Activated B cell treated with CpG ODN at 0.5 μM for 24 hours (primary cell): ENCODE measurements around the gene LPAR2. TPM values are rescaled to one million over a fixed set of nuclear protein-coding genes. Genes with fewer than 3 reads are reported as not detected.

Source experiments
- ATAC-seq: fragments of 200-7000 bp; cut with Tn5 transposase; one replicate; pipeline ENCODE4 v1.10.0; 2021; ENCODE audit warnings: low read depth, mild to moderate bottlenecking, moderate library complexity
- CTCF ChIA-PET: fragments of 350-600 bp; sonication (Branson Sonifier 250); formaldehyde crosslinking; loops from one replicate; lab custom pipeline; 2021; ENCODE audit warnings: antibody characterized with exemption; lab: Charles Lee
- POLR2A ChIA-PET: fragments of 350-600 bp; sonication (Branson Sonifier 250); formaldehyde crosslinking; loops from one replicate; lab custom pipeline; 2021; ENCODE audit warnings: antibody characterized with exemption; lab: Charles Lee
- DNase-seq: peaks from one replicate; pipeline ENCODE4 v3.0.0; 2022
- H3K27ac Mint-ChIP-seq: one replicate; pipeline ENCODE4 v1.8.0; 2020; ENCODE audit warnings: mixed read lengths
- H3K27me3 Mint-ChIP-seq: one replicate; pipeline ENCODE4 v1.8.0; 2021; ENCODE audit warnings: mixed read lengths
- H3K36me3 Mint-ChIP-seq: one replicate; pipeline ENCODE4 v1.8.0; 2021; ENCODE audit warnings: low read depth, mixed read lengths
- H3K4me1 Mint-ChIP-seq: one replicate; pipeline ENCODE4 v1.8.0; 2021; ENCODE audit warnings: mixed read lengths
- H3K4me3 Mint-ChIP-seq: one replicate; pipeline ENCODE4 v1.8.0; 2020; ENCODE audit warnings: mild to moderate bottlenecking, mixed read lengths
- H3K9me3 Mint-ChIP-seq: one replicate; pipeline ENCODE4 v1.8.0; 2020; ENCODE audit warnings: mixed read lengths
- intact Hi-C: fragments of 100-400 bp; cut with micrococcal nuclease; formaldehyde crosslinking; loops from one replicate; pipeline ENCODE4 v1.15.1; 2024
- total RNA-seq: library from RNA; stranded (reverse); gene quantifications from 2 replicates; pipeline ENCODE4 v1.2.3, GENCODE V29; 2022
- TF ChIP-seq, protein P1 (sequence below): fragments of 200-600 bp; IDR thresholded peaks from one replicate; pipeline ENCODE4 v1.8.0; 2022; ENCODE audit warnings: antibody characterized with exemption, mild to moderate bottlenecking

Gene LPAR2
- total RNA-seq, 1 donor from 2014 or later: 33.7 TPM

- H3K4me3 Mint-ChIP-seq: no peak overlapping the region
- peaks cover 72% of the 10 kb centered on the region for H3K36me3 Mint-ChIP-seq
- DNase-seq: no peak
- TF ChIP-seq, protein P1, sequence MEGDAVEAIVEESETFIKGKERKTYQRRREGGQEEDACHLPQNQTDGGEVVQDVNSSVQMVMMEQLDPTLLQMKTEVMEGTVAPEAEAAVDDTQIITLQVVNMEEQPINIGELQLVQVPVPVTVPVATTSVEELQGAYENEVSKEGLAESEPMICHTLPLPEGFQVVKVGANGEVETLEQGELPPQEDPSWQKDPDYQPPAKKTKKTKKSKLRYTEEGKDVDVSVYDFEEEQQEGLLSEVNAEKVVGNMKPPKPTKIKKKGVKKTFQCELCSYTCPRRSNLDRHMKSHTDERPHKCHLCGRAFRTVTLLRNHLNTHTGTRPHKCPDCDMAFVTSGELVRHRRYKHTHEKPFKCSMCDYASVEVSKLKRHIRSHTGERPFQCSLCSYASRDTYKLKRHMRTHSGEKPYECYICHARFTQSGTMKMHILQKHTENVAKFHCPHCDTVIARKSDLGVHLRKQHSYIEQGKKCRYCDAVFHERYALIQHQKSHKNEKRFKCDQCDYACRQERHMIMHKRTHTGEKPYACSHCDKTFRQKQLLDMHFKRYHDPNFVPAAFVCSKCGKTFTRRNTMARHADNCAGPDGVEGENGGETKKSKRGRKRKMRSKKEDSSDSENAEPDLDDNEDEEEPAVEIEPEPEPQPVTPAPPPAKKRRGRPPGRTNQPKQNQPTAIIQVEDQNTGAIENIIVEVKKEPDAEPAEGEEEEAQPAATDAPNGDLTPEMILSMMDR: no peak
- no peak overlapping the region for H3K27ac Mint-ChIP-seq
- CTCF ChIA-PET: interaction anchor here (1.0 to 1.3 kb wide), 2 partner anchors 10 to 101 kb away, joined by 3 to 5 read pairs; partner anchors contain the start of gene GMIP
- POLR2A ChIA-PET: interaction anchor here (0.5 to 1.0 kb wide), 3 partner anchors 19 to 452 kb away, joined by 3 to 4 read pairs (median 3); no protein-coding TSS in a partner anchor
- peaks cover 8% of the 10 kb centered on the region for H3K4me1 Mint-ChIP-seq
- intact Hi-C loops: no loop called here
- no peak for ATAC-seq
- no peaks in the 10 kb centered on the region for H3K9me3 Mint-ChIP-seq
- no peaks in the 10 kb centered on the region for H3K27me3 Mint-ChIP-seq
Observed at GRCh38 chr19:19633711-19634515, 5.9 kb upstream of the LPAR2 start.

- TF ChIP-seq, protein P1: no peak
- Mint-ChIP-seq H3K36me3 (peaks cover 69% of the 10 kb centered on the region), H3K27me3 (no peaks in the 10 kb centered on the region), H3K9me3 (no peaks in the 10 kb centered on the region), H3K27ac (no peak overlapping the region), H3K4me1 (peaks cover 11% of the 10 kb centered on the region), H3K4me3 (no peak overlapping the region)
- CTCF ChIA-PET: interaction anchor here (1.3 kb wide), 1 partner anchor 11 kb away, joined by 5 read pairs; the partner anchor contains the start of gene GMIP
- POLR2A ChIA-PET: no interaction called here
- intact Hi-C loops: no loop called here
- DNase-seq (no peak), ATAC-seq (no peak)
Observed at GRCh38 chr19:19632661-19633060, 4.6 kb upstream of the LPAR2 start.

- intact Hi-C loops: no loop called here
- TF ChIP-seq, protein P1: no peak
- Mint-ChIP-seq H3K9me3 (no peaks in the 10 kb centered on the region), H3K4me3 (no peak overlapping the region), H3K27ac (no peak overlapping the region), H3K4me1 (peaks cover 23% of the 10 kb centered on the region), H3K27me3 (no peaks in the 10 kb centered on the region), H3K36me3 (peaks cover 66% of the 10 kb centered on the region)
- POLR2A ChIA-PET: interaction anchor here (0.6 to 1.3 kb wide), 3 partner anchors 12 to 37 kb away, joined by 3 to 4 read pairs (median 4); partner anchors contain the start of genes PBX4 and ZNF101
- ATAC-seq (no peak), DNase-seq (no peak)
- CTCF ChIA-PET: no interaction called here
Observed at GRCh38 chr19:19631346-19631745, 3.3 kb upstream of the LPAR2 start.

DNA sequence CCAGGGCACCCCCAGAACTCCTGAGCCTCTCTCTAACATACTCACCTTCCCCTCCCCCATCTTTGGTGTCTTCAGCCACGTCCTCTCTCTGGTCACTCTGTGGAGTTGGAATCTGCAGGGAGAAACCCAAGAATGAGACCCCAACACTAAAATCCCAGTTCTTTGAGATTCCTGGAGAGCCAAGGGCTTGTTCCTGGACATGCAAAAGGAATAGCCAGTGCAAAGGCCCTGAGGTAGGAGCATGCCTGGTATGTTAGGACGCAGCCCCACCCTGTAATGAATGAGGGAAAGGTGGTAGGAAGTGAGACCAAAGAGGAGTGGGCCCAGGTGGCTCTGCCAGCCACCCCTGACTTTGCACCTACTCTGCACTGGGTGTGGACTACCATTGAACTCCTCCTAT is 2.4 kb upstream of the LPAR2 start:
- TF ChIP-seq, protein P1: no peak
- no peaks in the 10 kb centered on the region for H3K27me3 Mint-ChIP-seq
- CTCF ChIA-PET: no interaction called here
- intact Hi-C loops: no loop called here
- DNase-seq (no peak), ATAC-seq (no peak)
- H3K27ac Mint-ChIP-seq: no peak overlapping the region
- H3K4me3 Mint-ChIP-seq: peak overlapping the region; percentile 15
- no peaks in the 10 kb centered on the region for H3K9me3 Mint-ChIP-seq
- peaks cover 23% of the 10 kb centered on the region for H3K4me1 Mint-ChIP-seq
- POLR2A ChIA-PET: interaction anchor here (1.0 to 1.3 kb wide), 2 partner anchors 11 to 32 kb away, joined by 3 to 4 read pairs; partner anchors contain the start of gene PBX4
- H3K36me3 Mint-ChIP-seq: peaks cover 62% of the 10 kb centered on the region

DNA sequence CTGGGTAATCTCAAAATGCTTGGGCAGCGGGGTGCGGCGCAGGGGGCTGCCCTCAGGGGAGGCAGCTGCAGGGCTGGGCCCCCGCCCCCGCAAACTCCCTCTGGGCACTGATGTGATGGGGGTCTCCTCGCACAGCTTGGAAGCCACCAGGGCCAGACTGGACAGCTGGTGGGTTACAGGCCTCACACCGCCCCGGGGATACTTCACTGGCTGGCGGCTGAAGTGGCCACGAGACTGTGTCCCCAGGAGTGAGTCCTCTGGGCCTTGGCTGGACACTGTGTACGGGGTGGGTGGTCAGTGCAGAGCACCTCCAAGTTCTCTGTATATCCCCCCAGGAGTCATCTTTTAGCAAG is 2.0 kb upstream of the LPAR2 start:
- ChIA-PET POLR2A (no interaction called here), CTCF (no interaction called here)
- H3K4me3 Mint-ChIP-seq: peak overlapping the region; percentile 15
- no peaks in the 10 kb centered on the region for H3K27me3 Mint-ChIP-seq
- DNase-seq: no peak
- no peaks in the 10 kb centered on the region for H3K9me3 Mint-ChIP-seq
- intact Hi-C loops: no loop called here
- peaks cover 58% of the 10 kb centered on the region for H3K36me3 Mint-ChIP-seq
- ATAC-seq: no peak
- TF ChIP-seq, protein P1: no peak
- H3K4me1 Mint-ChIP-seq: peaks cover 23% of the 10 kb centered on the region
- no peak overlapping the region for H3K27ac Mint-ChIP-seq
